SK-N-SH (cell line): ENCODE results near the gene MAX.

Source experiments
- CHD2 ChIP-seq: fragments of 150-350 bp; IDR thresholded peaks from 2 replicates; pipeline ENCODE4 v1.6.1; 2018; ENCODE audit warnings: low read length; ENCODE audit not compliant: partially characterized antibody
- EP300 ChIP-seq, 2 experiments: IDR thresholded peaks; 2 replicates each; pipeline versions ENCODE4 v1.4.0 to v1.6.1; 2012; ENCODE audit warnings: borderline replicate concordance in 1 of 2, low read depth in 1 of 2, low read length in 1 of 2
- EZH2phosphoT487 ChIP-seq: fragments of 200-600 bp; sonication (generic); IDR thresholded peaks from 2 replicates; pipeline ENCODE4 v1.6.1; 2017; ENCODE audit warnings: low read depth, mixed run types, mild to moderate bottlenecking, antibody characterized with exemption, moderate library complexity, borderline replicate concordance
- MEF2A ChIP-seq: IDR thresholded peaks from 2 replicates; pipeline ENCODE4 v1.4.0; 2012; ENCODE audit warnings: low read depth, borderline replicate concordance
- POLR2AphosphoS5 ChIP-seq: IDR thresholded peaks from 2 replicates; pipeline ENCODE4 v1.6.1; 2012; ENCODE audit warnings: low read depth, low read length
- RAD21 ChIP-seq: IDR thresholded peaks from 2 replicates; pipeline ENCODE4 v1.6.1; 2012; ENCODE audit warnings: mild to moderate bottlenecking, low read length
- RCOR1 ChIP-seq: fragments of 150-350 bp; IDR thresholded peaks from 2 replicates; pipeline ENCODE4 v1.6.1; 2017; ENCODE audit warnings: antibody characterized with exemption, low read length
- RFX5 ChIP-seq: IDR thresholded peaks from 2 replicates; pipeline ENCODE4 v1.6.1; 2012; ENCODE audit warnings: mild to moderate bottlenecking, improper control_type of control experiment, low read length
- SMC3 ChIP-seq: IDR thresholded peaks from 2 replicates; pipeline ENCODE4 v1.6.1; 2012; ENCODE audit warnings: low read depth, low read length, improper control_type of control experiment
- YY1 ChIP-seq: IDR thresholded peaks from 2 replicates; pipeline ENCODE4 v1.4.0; 2012; ENCODE audit warnings: low read depth, mild to moderate bottlenecking
- TF ChIP-seq, protein P1 (sequence below): fragments of 200-600 bp; sonication (generic); IDR thresholded peaks from 2 replicates; pipeline ENCODE4 v1.6.1; 2017; ENCODE audit warnings: antibody characterized with exemption, mild to moderate bottlenecking, moderate library complexity
- TF ChIP-seq, protein P2 (sequence below): IDR thresholded peaks from 2 replicates; pipeline ENCODE4 v1.6.1; 2012; ENCODE audit warnings: mild to moderate bottlenecking, low read depth, low read length, moderate library complexity
- TF ChIP-seq, protein P3 (sequence below): IDR thresholded peaks from 2 replicates; pipeline ENCODE4 v1.4.0; 2012; ENCODE audit warnings: low read depth, borderline replicate concordance
- TF ChIP-seq, protein P4 (sequence below): fragments of 150-350 bp; IDR thresholded peaks from 2 replicates; pipeline ENCODE4 v1.6.1; 2017; ENCODE audit warnings: antibody characterized with exemption, low read length, low read depth, borderline replicate concordance

DNA sequence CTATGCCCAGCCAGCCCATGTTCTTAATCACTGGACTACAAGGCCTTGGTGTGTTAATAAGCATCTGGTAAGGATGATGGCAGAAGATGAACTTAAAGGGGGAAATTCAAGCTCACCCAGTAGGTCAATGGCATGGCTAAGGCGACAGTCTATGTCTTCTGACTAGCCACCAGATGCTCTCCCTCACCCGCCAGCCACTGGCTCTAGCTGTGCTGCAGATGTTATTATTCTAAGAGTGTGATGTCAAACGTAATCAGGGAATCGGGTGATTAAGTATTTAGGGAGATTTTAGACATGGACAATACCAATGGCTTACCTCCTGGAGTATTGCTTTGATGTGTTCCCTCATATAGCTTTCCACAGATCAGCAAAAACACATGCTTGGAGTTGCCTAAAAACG is 39.2 kb upstream of the MAX start:
- no peak for TF ChIP-seq EZH2phosphoT487
- TF ChIP-seq, protein P1, sequence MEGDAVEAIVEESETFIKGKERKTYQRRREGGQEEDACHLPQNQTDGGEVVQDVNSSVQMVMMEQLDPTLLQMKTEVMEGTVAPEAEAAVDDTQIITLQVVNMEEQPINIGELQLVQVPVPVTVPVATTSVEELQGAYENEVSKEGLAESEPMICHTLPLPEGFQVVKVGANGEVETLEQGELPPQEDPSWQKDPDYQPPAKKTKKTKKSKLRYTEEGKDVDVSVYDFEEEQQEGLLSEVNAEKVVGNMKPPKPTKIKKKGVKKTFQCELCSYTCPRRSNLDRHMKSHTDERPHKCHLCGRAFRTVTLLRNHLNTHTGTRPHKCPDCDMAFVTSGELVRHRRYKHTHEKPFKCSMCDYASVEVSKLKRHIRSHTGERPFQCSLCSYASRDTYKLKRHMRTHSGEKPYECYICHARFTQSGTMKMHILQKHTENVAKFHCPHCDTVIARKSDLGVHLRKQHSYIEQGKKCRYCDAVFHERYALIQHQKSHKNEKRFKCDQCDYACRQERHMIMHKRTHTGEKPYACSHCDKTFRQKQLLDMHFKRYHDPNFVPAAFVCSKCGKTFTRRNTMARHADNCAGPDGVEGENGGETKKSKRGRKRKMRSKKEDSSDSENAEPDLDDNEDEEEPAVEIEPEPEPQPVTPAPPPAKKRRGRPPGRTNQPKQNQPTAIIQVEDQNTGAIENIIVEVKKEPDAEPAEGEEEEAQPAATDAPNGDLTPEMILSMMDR = no peak
- TF ChIP-seq MEF2A = no peak
- no peak for TF ChIP-seq YY1
- TF ChIP-seq SMC3 = no peak
- no peak for TF ChIP-seq EP300 (IDR thresholded peaks at IDR 0.05; ENCODE audit: borderline replicate concordance in 1 of 2, low read depth in 1 of 2, low read length in 1 of 2)
- TF ChIP-seq CHD2 = no peak
- TF ChIP-seq, protein P2, sequence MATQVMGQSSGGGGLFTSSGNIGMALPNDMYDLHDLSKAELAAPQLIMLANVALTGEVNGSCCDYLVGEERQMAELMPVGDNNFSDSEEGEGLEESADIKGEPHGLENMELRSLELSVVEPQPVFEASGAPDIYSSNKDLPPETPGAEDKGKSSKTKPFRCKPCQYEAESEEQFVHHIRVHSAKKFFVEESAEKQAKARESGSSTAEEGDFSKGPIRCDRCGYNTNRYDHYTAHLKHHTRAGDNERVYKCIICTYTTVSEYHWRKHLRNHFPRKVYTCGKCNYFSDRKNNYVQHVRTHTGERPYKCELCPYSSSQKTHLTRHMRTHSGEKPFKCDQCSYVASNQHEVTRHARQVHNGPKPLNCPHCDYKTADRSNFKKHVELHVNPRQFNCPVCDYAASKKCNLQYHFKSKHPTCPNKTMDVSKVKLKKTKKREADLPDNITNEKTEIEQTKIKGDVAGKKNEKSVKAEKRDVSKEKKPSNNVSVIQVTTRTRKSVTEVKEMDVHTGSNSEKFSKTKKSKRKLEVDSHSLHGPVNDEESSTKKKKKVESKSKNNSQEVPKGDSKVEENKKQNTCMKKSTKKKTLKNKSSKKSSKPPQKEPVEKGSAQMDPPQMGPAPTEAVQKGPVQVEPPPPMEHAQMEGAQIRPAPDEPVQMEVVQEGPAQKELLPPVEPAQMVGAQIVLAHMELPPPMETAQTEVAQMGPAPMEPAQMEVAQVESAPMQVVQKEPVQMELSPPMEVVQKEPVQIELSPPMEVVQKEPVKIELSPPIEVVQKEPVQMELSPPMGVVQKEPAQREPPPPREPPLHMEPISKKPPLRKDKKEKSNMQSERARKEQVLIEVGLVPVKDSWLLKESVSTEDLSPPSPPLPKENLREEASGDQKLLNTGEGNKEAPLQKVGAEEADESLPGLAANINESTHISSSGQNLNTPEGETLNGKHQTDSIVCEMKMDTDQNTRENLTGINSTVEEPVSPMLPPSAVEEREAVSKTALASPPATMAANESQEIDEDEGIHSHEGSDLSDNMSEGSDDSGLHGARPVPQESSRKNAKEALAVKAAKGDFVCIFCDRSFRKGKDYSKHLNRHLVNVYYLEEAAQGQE = no peak
- TF ChIP-seq, protein P3, sequence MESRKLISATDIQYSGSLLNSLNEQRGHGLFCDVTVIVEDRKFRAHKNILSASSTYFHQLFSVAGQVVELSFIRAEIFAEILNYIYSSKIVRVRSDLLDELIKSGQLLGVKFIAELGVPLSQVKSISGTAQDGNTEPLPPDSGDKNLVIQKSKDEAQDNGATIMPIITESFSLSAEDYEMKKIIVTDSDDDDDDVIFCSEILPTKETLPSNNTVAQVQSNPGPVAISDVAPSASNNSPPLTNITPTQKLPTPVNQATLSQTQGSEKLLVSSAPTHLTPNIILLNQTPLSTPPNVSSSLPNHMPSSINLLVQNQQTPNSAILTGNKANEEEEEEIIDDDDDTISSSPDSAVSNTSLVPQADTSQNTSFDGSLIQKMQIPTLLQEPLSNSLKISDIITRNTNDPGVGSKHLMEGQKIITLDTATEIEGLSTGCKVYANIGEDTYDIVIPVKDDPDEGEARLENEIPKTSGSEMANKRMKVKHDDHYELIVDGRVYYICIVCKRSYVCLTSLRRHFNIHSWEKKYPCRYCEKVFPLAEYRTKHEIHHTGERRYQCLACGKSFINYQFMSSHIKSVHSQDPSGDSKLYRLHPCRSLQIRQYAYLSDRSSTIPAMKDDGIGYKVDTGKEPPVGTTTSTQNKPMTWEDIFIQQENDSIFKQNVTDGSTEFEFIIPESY = no peak
- TF ChIP-seq POLR2AphosphoS5 = no peak
- TF ChIP-seq RAD21 = no peak
- TF ChIP-seq RCOR1 = no peak
- TF ChIP-seq RFX5 = no peak
- TF ChIP-seq, protein P4, sequence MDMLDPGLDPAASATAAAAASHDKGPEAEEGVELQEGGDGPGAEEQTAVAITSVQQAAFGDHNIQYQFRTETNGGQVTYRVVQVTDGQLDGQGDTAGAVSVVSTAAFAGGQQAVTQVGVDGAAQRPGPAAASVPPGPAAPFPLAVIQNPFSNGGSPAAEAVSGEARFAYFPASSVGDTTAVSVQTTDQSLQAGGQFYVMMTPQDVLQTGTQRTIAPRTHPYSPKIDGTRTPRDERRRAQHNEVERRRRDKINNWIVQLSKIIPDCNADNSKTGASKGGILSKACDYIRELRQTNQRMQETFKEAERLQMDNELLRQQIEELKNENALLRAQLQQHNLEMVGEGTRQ = no peak
